Stomach (tissue), 9 donors: ENCODE data around the gene CHN2. TPM values are rescaled to one million over a fixed set of nuclear protein-coding genes. Genes with fewer than 3 reads are reported as not detected.

ENCODE experiments used
- DNase-seq, 2 donors: peaks; one replicate each; pipeline versions ENCODE4 v3.0.0 to v3.0.0-alpha.2; 2013 to 2019
- H3K27ac ChIP-seq, 5 donors: fragments of 200-600 bp in 4 of 5; sonication (generic) in 4 of 5; one replicate each; pipeline ENCODE4 v1.5.1; 2013 to 2019; ENCODE audit warnings: mild to moderate bottlenecking in 1 of 5, moderate library complexity in 1 of 5
- H3K27me3 ChIP-seq, 3 donors: fragments of 200-600 bp; sonication (generic); one replicate each; pipeline ENCODE4 v1.5.1; 2017 to 2019; ENCODE audit warnings: mixed run types in 1 of 3
- H3K36me3 ChIP-seq, 4 donors: fragments of 200-600 bp; sonication (generic); 1 replicate in 3 of 4; 2 replicates in 1 of 4; pipeline ENCODE4 v1.5.1; 2016 to 2019
- H3K4me1 ChIP-seq, 4 donors: fragments of 200-600 bp; sonication (generic); one replicate each; pipeline ENCODE4 v1.5.1; 2016 to 2019
- H3K4me3 ChIP-seq, 4 donors: fragments of 200-600 bp; sonication (generic) in 3 of 4; one replicate each; pipeline ENCODE4 v1.5.1; 2016 to 2019; ENCODE audit warnings: mild to moderate bottlenecking in 1 of 4
- H3K9me3 ChIP-seq, 4 donors: fragments of 200-600 bp; sonication (generic); one replicate each; pipeline ENCODE4 v1.5.1; 2016 to 2019
- CTCF ChIP-seq, 7 experiments: fragments of 450-650 bp in 4 of 7; fragments of 200-600 bp in 3 of 7; sonication (generic) in 3 of 7; IDR thresholded peaks; one replicate each; pipeline ENCODE4 v1.5.1; 2016 to 2019; ENCODE audit warnings: antibody characterized with exemption in 7 of 7, control low read depth in 2 of 7, mild to moderate bottlenecking in 1 of 7
- EP300 ChIP-seq: sonication (generic); formaldehyde crosslinking; IDR thresholded peaks from one replicate; pipeline ENCODE4 v1.6.1; 2017; ENCODE audit warnings: antibody characterized with exemption
- POLR2A ChIP-seq, 4 donors: fragments of 450-650 bp; IDR thresholded peaks; one replicate each; pipeline ENCODE4 v1.6.1; 2016; ENCODE audit warnings: antibody characterized with exemption in 4 of 4, control low read depth in 2 of 4, mild to moderate bottlenecking in 1 of 4, moderate library complexity in 1 of 4
- POLR2AphosphoS5 ChIP-seq, 3 donors: sonication (generic); formaldehyde crosslinking; IDR thresholded peaks; one replicate each; pipeline ENCODE4 v1.6.1; 2016; ENCODE audit warnings: antibody characterized with exemption in 3 of 3
- WGBS, 5 donors: extraction: QIAGEN DNeasy Blood & Tissue Kit in 3 of 5; methylation state at CpG; one replicate each; pipeline versions ENCODE4 v1.1.5 to v1.1.7; 2013 to 2018; 5-methylcytosine and 5-hydroxymethylcytosine counted together
- intact Hi-C: fragments of 100-400 bp; cut with DNase I; formaldehyde crosslinking; loops from one replicate; pipeline ENCODE4 v1.15.1; 2023; ENCODE audit warnings: low total_unique reads
- polyA plus RNA-seq, 3 donors: library from polyadenylated mRNA; stranded (reverse); fragments of 200-250 nt; gene quantifications; one replicate each; pipeline ENCODE4 v1.2.3, GENCODE V29; 2013
- total RNA-seq, 5 donors: library from RNA; depleted of rRNA; stranded (reverse); fragments of >200 nt; gene quantifications; one replicate each; pipeline versions ENCODE4 v1.1.0 to v1.2.3, GENCODE V29; 2014 to 2016
- donor health status: healthy with polysubstance abuse.
- donor health status: Bipolar disorder and iron deficiency.
- donor health status: healthy.

Gene CHN2
- total and polyA plus RNA-seq, 8 donors, result 2.4 to 47.8 (median 13.8) TPM

GRCh38 chr7:29329686-29330085 is 135.1 kb downstream of the CHN2 start:
- intact Hi-C loops, result no loop called here
- DNase-seq, result no peak
- Histone ChIP-seq H3K9me3 (no peaks in the 10 kb centered on the region), H3K27me3 (no peaks in the 10 kb centered on the region), H3K4me1 (peaks cover 7 to 43% (median 23%) of the 10 kb centered on the region in 4 donors), H3K27ac (peak overlapping the region in 2 of 5 donors; percentile 31 to 52), H3K36me3 (no peaks in the 10 kb centered on the region), H3K4me3 (no peak overlapping the region)
- TF ChIP-seq EP300, result no peak
- TF ChIP-seq POLR2AphosphoS5 (IDR thresholded peaks at IDR 0.05), result no peak
- no peak for TF ChIP-seq POLR2A (IDR thresholded peaks at IDR 0.05)
- TF ChIP-seq CTCF (IDR thresholded peaks at IDR 0.05), result no peak
- WGBS, 5 donors, result 41 to 54% (median 47%) methylated on average over 3 of the region's 3 CpGs

- intact Hi-C loops, result no loop called here
- WGBS, 5 donors, result 79 to 85% (median 84%) methylated on average over 5 of the region's 5 CpGs
Measured at GRCh38 chr7:29330136-29330535, 135.6 kb downstream of the CHN2 start.

GRCh38 chr7:29331163-29331562 is 136.6 kb downstream of the CHN2 start:
- intact Hi-C loops, result no loop called here
- Histone ChIP-seq H3K27me3 (peaks cover 0 to 2% (median 0%) of the 10 kb centered on the region in 3 donors), H3K4me1 (peaks cover 7 to 35% (median 24%) of the 10 kb centered on the region in 4 donors), H3K36me3 (no peaks in the 10 kb centered on the region), H3K9me3 (no peaks in the 10 kb centered on the region), H3K27ac (no peak overlapping the region), H3K4me3 (no peak overlapping the region)
- no peak for DNase-seq
- TF ChIP-seq POLR2AphosphoS5 (IDR thresholded peaks at IDR 0.05) (no peak), CTCF (IDR thresholded peaks at IDR 0.05) (no peak), EP300 (no peak), POLR2A (IDR thresholded peaks at IDR 0.05) (no peak)
- 77 to 93% (median 83%) methylated on average over 7 of the region's 7 CpGs for WGBS, 5 donors

More at GRCh38 chr7:29330136-29330535, 135.6 kb downstream of the CHN2 start:
- Histone ChIP-seq H3K36me3 (no peaks in the 10 kb centered on the region), H3K4me1 (peaks cover 7 to 42% (median 22%) of the 10 kb centered on the region in 4 donors), H3K9me3 (no peaks in the 10 kb centered on the region), H3K4me3 (no peak overlapping the region), H3K27me3 (no peaks in the 10 kb centered on the region), H3K27ac (peak overlapping the region in 1 of 5 donors; percentile 52)
- TF ChIP-seq EP300 (no peak), POLR2AphosphoS5 (IDR thresholded peaks at IDR 0.05) (no peak), CTCF (IDR thresholded peaks at IDR 0.05) (no peak), POLR2A (IDR thresholded peaks at IDR 0.05) (no peak)
- DNase-seq, result no peak

GRCh38 chr7:29332042-29332811 is 137.7 kb downstream of the CHN2 start:
- peaks cover 0 to 2% (median 0%) of the 10 kb centered on the region in 3 donors for H3K27me3 ChIP-seq

More at GRCh38 chr7:29332042-29332811, 137.7 kb downstream of the CHN2 start:
- TF ChIP-seq CTCF (IDR thresholded peaks at IDR 0.05) (no peak), POLR2A (IDR thresholded peaks at IDR 0.05) (no peak), POLR2AphosphoS5 (IDR thresholded peaks at IDR 0.05) (no peak), EP300 (no peak)
- no peak overlapping the region for H3K4me3 ChIP-seq
- no peaks in the 10 kb centered on the region for H3K36me3 ChIP-seq
- WGBS, 5 donors, result 40 to 50% (median 47%) methylated on average over 14 of the region's 14 CpGs
- H3K9me3 ChIP-seq, result no peaks in the 10 kb centered on the region
- peak in 1 of 2 donors; percentile 44 for DNase-seq
- H3K27ac ChIP-seq, result no peak overlapping the region
- intact Hi-C loops, result no loop called here
- H3K4me1 ChIP-seq, result peaks cover 7 to 39% (median 29%) of the 10 kb centered on the region in 4 donors
